ENCODE data around the gene ANKMY1.

DNA sequence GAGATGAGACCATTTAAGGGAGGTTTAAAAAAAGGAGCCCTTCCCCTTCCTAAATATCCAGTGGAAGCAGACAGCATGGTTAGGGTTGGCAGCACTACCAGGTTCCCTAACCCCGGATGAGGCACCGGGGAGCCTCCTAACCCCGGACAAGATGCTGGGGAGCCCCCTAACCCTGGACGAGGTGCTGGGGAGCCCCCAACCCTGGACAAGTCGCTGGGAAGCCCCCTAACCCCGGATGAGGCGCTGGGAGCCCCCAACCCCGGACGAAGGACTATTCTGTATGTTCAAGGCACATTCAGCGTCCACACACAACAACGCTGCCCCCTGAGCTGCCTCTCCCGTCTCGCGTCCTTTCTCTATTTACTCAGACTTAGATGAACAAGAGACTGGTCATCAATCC, 51.9 kb downstream of the ANKMY1 start:
- TF ChIP-seq POLR2A (IDR thresholded peaks at IDR 0.05) = no peak
- TF ChIP-seq, protein P1, sequence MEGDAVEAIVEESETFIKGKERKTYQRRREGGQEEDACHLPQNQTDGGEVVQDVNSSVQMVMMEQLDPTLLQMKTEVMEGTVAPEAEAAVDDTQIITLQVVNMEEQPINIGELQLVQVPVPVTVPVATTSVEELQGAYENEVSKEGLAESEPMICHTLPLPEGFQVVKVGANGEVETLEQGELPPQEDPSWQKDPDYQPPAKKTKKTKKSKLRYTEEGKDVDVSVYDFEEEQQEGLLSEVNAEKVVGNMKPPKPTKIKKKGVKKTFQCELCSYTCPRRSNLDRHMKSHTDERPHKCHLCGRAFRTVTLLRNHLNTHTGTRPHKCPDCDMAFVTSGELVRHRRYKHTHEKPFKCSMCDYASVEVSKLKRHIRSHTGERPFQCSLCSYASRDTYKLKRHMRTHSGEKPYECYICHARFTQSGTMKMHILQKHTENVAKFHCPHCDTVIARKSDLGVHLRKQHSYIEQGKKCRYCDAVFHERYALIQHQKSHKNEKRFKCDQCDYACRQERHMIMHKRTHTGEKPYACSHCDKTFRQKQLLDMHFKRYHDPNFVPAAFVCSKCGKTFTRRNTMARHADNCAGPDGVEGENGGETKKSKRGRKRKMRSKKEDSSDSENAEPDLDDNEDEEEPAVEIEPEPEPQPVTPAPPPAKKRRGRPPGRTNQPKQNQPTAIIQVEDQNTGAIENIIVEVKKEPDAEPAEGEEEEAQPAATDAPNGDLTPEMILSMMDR (IDR thresholded peaks at IDR 0.05) = no peak
